K562 (cell line): Measurements from ENCODE around the gene DGCR8. TPM values are rescaled to one million over a fixed set of nuclear protein-coding genes. Genes with fewer than 3 reads are reported as not detected.

Experiments
- ATF3 ChIP-seq, 2 experiments: fragments of 450-650 bp in 1 of 2; sonication (generic) in 1 of 2; formaldehyde crosslinking in 1 of 2; IDR thresholded peaks in 1 of 2; conservative IDR thresholded peaks in 1 of 2; 2 replicates each; pipeline versions ENCODE4 v1.6.1 to v1.8.1; 2016 to 2023; ENCODE audit warnings: mild to moderate bottlenecking in 2 of 2, moderate library complexity in 2 of 2, inconsistent platforms in 1 of 2, missing genetic modification reagents in 1 of 2
- CBX1 ChIP-seq: sonication (generic); IDR thresholded peaks from 2 replicates; pipeline ENCODE4 v1.6.1; 2016; ENCODE audit warnings: antibody characterized with exemption, low read depth, mild to moderate bottlenecking
- EGR1 ChIP-seq: fragments of 450-650 bp; conservative IDR thresholded peaks from 2 replicates; pipeline ENCODE4 v1.6.1; 2017; ENCODE audit warnings: mild to moderate bottlenecking
- ETS1 ChIP-seq: conservative IDR thresholded peaks from 2 replicates; pipeline ENCODE4 v1.6.1; 2011; ENCODE audit warnings: low read depth, mild to moderate bottlenecking, low read length; ENCODE audit not compliant: control insufficient read depth
- FOXJ3 ChIP-seq: sonication (generic); formaldehyde crosslinking; IDR thresholded peaks from 2 replicates; pipeline ENCODE4 v1.4.0; 2020; ENCODE audit warnings: mild to moderate bottlenecking, missing genetic modification reagents
- HDAC1 ChIP-seq, 2 experiments: fragments of 450-650 bp; IDR thresholded peaks; 2 replicates each; pipeline ENCODE4 v1.6.1; 2016 to 2017; ENCODE audit warnings: inconsistent platforms in 1 of 2, mild to moderate bottlenecking in 1 of 2, moderate library complexity in 1 of 2
- IRF9 ChIP-seq: fragments of 450-650 bp; IDR thresholded peaks from 2 replicates; pipeline ENCODE4 v1.6.1; 2016; ENCODE audit warnings: missing biosample characterization, missing genetic modification characterization
- LCOR ChIP-seq: sonication (generic); formaldehyde crosslinking; IDR thresholded peaks from 2 replicates; pipeline ENCODE4 v1.8.0; 2022; ENCODE audit warnings: mild to moderate bottlenecking, missing genetic modification reagents
- MLX ChIP-seq, 2 experiments: fragments of 450-650 bp in 1 of 2; sonication (generic) in 1 of 2; formaldehyde crosslinking; conservative IDR thresholded peaks; 2 replicates each; pipeline versions ENCODE4 v1.4.0 to v1.8.1; 2020 to 2022; ENCODE audit warnings: mild to moderate bottlenecking in 1 of 2, missing genetic modification reagents in 1 of 2
- MYBL2 ChIP-seq, 2 experiments: fragments of 450-650 bp in 1 of 2; sonication (generic) in 1 of 2; formaldehyde crosslinking in 1 of 2; IDR thresholded peaks; 2 replicates each; pipeline versions ENCODE4 v1.6.1 to v1.8.1; 2017 to 2022; ENCODE audit warnings: borderline replicate concordance in 1 of 2, inconsistent platforms in 1 of 2, low read depth in 1 of 2, mild to moderate bottlenecking in 1 of 2, missing genetic modification reagents in 1 of 2, moderate library complexity in 1 of 2
- PML ChIP-seq: IDR thresholded peaks from 2 replicates; pipeline ENCODE4 v1.6.1; 2012; ENCODE audit warnings: low read length, inconsistent platforms
- SPI1 ChIP-seq: IDR thresholded peaks from 2 replicates; pipeline ENCODE4 v1.6.1; 2011; ENCODE audit warnings: low read depth, low read length, control low read depth, borderline replicate concordance
- TEAD4 ChIP-seq, 2 experiments: sonication (generic) in 1 of 2; formaldehyde crosslinking in 1 of 2; IDR thresholded peaks; 2 replicates each; pipeline versions ENCODE4 v1.6.1 to v1.8.0; 2012 to 2022; ENCODE audit warnings: borderline replicate concordance in 1 of 2, inconsistent platforms in 1 of 2, low read length in 1 of 2, mild to moderate bottlenecking in 1 of 2, missing genetic modification reagents in 1 of 2
- THRA ChIP-seq: fragments of 450-650 bp; IDR thresholded peaks from 2 replicates; pipeline ENCODE4 v1.6.1; 2017; ENCODE audit warnings: mild to moderate bottlenecking, moderate library complexity
- TSC22D4 ChIP-seq: fragments of 450-650 bp; IDR thresholded peaks from 2 replicates; pipeline ENCODE4 v1.6.1; 2016; ENCODE audit warnings: missing genetic modification characterization, missing biosample characterization, control low read depth
- ZBTB17 ChIP-seq: fragments of 450-650 bp; formaldehyde crosslinking; IDR thresholded peaks from 2 replicates; pipeline ENCODE4 v1.4.0; 2020; ENCODE audit warnings: mild to moderate bottlenecking
- ZNF140 ChIP-seq: fragments of 250-450 bp; sonication (Bioruptor Pico); IDR thresholded peaks from 2 replicates; pipeline ENCODE4 v1.8.0; 2021; ENCODE audit warnings: moderate library complexity, mild to moderate bottlenecking, inconsistent platforms
- ZNF3 ChIP-seq: fragments of 250-450 bp; sonication (Bioruptor Pico); IDR thresholded peaks from 2 replicates; pipeline ENCODE4 v1.5.0; 2021; ENCODE audit warnings: mild to moderate bottlenecking, moderate library complexity
- ZNF76 ChIP-seq: fragments of 250-450 bp; sonication (Bioruptor Pico); IDR thresholded peaks from 2 replicates; pipeline ENCODE4 v1.4.0; 2020; ENCODE audit warnings: mild to moderate bottlenecking, moderate library complexity, borderline replicate concordance
- polyA plus RNA-seq, 8 experiments: library from polyadenylated mRNA; depleted of rRNA in 4 of 8; stranded (reverse) in 5 of 8; unstranded in 3 of 8; fragments of >200 nt; fragmentation: Nextera tagmentation in 2 of 8; fragmentation: Illumina TruSeq in 1 of 8; extraction: Ambion mirVana in 2 of 8; extraction: Trizol in 1 of 8; gene quantifications; 2 replicates each; pipeline versions ENCODE4 v1.2.1 to v1.2.3, GENCODE V29; 2011 to 2014; ENCODE audit warnings: inconsistent platforms in 1 of 8, missing spikeins in 1 of 8
- total RNA-seq, 7 experiments: library from RNA; depleted of rRNA in 6 of 7; stranded (reverse); fragments of >200 nt in 6 of 7; fragmentation: Illumina TruSeq in 2 of 7; extraction: Trizol in 2 of 7; gene quantifications; 2 replicates each; pipeline versions ENCODE4 v1.2.1 to v1.2.3, GENCODE V29; 2011 to 2021; ENCODE audit warnings: low replicate concordance in 1 of 7

DGCR8 gene
- total and polyA plus RNA-seq, 9 of the 15 experiments (the other 6 are each of a cell fraction or from before 2014, with no cell fraction given), result 5.9 to 144 (median 80.1) TPM

- no peak for TF ChIP-seq ZNF140
- TF ChIP-seq MLX (CRISPR knock-in tag; conservative IDR thresholded peaks at IDR 0.05), result 0 out of 4 replicates have a peak, but pooled peaks of 1 of the 2 experiments have one; percentile 42
- no peak for TF ChIP-seq FOXJ3 (CRISPR knock-in tag)
- no peak for TF ChIP-seq ZBTB17 (CRISPR knock-in tag)
- TF ChIP-seq ZNF76, result no peak
- TF ChIP-seq ATF3 (IDR thresholded peaks at IDR 0.05), result no peak
- 0 out of 2 replicates have a peak, but pooled peaks have one; percentile 23 for TF ChIP-seq ATF3 (CRISPR knock-in tag; conservative IDR thresholded peaks at IDR 0.05)
- TF ChIP-seq MYBL2 (IDR thresholded peaks at IDR 0.05; ENCODE audit: low read depth), result no peak
- TF ChIP-seq MYBL2 (CRISPR knock-in tag; IDR thresholded peaks at IDR 0.05; ENCODE audit: borderline replicate concordance), result 0 out of 2 replicates have a peak, but pooled peaks have one; percentile 69
- no peak for TF ChIP-seq ZNF3 (CRISPR knock-in tag)
- TF ChIP-seq TSC22D4, result no peak
- no peak for TF ChIP-seq IRF9 (tag)
- no peak for TF ChIP-seq SPI1
- no peak for TF ChIP-seq LCOR (CRISPR knock-in tag)
- no peak for TF ChIP-seq THRA
- TF ChIP-seq EGR1, result no peak
- no peak for TF ChIP-seq TEAD4 (IDR thresholded peaks at IDR 0.05; ENCODE audit: low read length)
- no peak for TF ChIP-seq TEAD4 (CRISPR knock-in tag; IDR thresholded peaks at IDR 0.05; ENCODE audit: borderline replicate concordance)
- TF ChIP-seq PML, result no peak
- no peak for TF ChIP-seq ETS1
- TF ChIP-seq CBX1, result no peak
- no peak for TF ChIP-seq HDAC1 (IDR thresholded peaks at IDR 0.05)
These were observed 39.5 kb upstream of the DGCR8 start (continued) for GRCh38 chr22:20040327-20041200.
